Measurements from ENCODE around the gene ANKEF1. TPM values are rescaled to one million over a fixed set of nuclear protein-coding genes. Genes with fewer than 3 reads are reported as not detected.
A peak's percentile ranks its signal among the peaks of the same experiment; 100 is the strongest.
"Not testable (repeated sequence)": the region's sequence is repeated elsewhere in the genome, so short reads cannot be mapped to it uniquely, and the experiment has no call there.

The ANKEF1 gene
- total RNA-seq, 1 donor from 2014 or later, result 2.8 TPM

DNA sequence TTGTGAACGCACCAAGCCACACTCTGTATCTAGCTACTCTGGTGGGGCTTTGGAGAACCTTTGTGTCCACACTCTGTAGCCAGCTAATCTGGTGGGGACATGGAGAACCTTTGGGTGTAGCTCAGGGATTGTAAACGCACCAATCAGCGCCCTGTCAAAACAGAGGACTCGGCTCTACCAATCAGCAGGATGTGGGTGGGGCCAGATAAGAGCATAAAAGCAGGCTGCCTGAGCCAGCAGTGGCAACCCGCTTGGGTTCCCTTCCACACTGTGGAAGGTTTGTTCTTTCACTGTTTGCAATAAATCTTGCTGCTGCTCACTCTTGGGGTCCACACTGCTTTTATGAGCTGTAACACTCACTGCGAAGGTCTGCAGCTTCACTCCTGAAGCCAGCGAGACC is 2.5 kb upstream of the ANKEF1 start:
- not testable (repeated sequence) for DNase-seq (ENCODE audit: low read depth, low spot score)

DNA sequence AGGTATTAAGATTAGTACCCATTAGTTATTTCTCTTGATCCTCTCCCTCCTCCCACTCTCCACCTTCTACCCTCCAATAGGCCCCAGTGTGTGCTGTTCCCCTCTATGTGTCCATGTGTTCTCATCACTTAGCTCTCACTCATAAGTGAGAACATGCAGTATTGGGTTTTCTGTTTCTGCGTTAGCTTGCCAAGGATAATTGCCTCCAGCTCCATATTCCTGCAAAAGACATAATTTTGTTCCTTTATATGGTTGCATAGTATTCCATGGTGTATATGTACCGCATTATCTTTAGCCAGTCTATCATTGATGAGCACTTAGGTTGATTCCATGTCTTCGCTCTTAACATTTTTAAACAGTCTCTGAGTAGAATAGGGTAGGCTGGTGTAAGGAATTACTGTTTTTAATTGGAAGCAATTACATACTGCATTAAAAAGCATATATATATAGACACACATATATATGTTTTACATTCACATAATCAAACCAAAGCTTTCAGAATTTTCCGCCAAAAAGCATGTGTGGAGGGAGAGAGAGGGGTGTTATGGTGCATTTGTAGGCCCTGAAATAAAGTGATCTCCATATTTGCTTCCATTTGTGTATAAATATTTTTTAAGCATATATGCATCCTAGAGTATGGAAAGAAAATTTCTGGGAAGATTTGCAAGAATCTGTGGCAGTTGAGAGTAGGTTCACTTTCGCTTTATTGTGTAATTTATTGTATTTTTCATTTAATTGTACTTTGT is 709 bp upstream of the ANKEF1 start:
- no peak for DNase-seq (ENCODE audit: low read depth, low spot score)

DNA sequence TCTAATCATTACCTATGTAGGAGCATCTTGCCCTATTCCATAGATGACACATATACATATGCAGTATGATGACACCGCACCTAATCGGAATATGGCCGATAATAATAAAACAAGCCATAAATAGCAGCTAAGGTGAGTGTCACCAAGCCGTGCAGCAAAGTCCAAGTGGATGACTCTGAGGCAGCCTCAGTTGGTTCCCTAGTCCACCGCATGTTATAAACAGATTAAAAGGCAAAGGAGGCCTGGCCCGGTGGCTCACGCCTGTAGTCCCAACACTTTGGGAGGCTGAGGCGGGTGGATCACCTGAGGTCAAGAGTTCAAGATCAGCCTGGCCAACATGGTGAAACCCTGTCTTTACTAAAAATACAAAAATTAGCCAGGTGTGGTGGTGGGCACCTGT is 1.5 kb downstream of the ANKEF1 start:
- not testable (repeated sequence) for DNase-seq (ENCODE audit: low read depth, low spot score)

DNA sequence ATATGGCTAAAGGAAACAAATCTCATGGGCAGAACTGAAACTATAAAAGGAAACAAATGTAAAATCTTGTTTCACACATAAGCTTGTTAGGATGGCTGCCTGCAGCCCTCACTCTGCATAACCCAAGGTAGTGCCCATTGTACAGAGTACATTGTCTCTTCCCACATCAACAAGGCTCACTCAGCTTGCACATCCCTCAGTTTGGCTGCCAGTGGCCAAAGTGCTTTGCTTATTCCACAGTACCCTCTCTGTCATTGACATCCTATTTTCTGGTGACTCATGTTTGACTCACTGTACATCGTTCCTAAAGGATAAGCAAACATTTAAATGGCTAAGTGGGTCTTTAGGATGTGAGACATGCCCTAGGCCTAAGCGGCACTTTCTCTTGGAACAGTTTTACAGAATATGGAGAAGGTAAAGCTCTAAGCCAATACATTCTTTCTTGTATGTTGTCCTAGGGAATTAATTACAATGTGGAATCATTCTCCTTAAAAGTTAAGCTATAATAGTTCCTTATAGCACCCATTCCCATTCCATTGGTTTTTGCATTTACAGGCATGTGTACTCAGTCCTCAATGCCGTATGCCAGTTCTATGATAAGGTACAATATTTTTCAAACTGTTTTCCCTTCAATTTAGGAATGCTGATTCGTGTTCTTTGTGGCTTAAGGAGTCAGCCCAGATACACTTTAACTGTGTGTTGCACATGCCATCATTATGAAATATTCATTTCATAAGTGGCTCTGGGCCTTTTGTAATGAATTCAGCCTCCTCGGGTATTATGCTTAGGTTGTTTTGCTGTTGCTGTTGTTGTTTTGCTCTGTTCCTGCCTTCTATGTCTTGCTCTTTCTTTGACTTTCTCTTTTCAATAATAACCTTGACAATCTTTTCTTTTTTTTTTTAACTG is 5.5 kb downstream of the ANKEF1 start:
- DNase-seq (ENCODE audit: low read depth, low spot score), result peak; percentile 29

DNA sequence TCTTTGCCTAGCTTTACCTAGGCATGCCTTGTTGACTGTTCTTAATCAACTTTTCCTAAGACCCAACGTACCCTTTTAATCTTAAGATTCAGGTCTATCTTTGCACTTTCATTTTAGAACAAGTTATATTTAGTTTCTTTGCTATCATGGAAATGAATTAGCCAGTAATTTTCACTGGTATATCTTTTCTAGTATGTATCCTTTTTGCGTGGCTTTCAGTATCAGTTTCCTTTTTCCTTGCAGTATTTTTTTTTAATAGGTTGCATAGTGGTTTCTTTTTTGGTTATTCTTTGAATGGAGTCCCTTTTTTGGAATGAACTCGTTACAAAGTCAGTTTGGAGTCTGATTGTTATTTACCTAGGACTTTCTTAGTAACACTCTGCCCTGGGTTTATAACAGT is 7.3 kb downstream of the ANKEF1 start:
- no peak for DNase-seq (ENCODE audit: low read depth, low spot score)

DNA sequence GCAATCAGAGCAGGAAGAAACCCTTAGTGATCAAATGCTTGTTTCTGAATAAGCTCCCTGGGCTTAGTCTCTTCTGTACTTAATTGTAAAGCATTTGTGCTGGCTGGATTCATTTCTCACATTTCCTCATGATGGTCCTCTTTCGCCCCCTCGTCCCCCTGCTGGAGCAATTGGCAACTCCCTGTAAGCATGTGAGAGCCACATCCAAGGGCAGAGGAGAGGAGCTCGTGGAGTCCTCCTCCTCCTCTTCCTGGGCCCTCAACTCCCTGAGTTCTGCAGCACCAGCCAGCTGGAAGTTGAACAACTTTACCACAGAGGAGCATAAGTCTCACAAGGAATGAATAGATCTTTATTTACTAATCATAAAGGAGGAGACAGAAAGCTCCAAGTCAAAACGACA is 12.6 kb downstream of the ANKEF1 start:
- no peak for DNase-seq (ENCODE audit: low read depth, low spot score)

DNA sequence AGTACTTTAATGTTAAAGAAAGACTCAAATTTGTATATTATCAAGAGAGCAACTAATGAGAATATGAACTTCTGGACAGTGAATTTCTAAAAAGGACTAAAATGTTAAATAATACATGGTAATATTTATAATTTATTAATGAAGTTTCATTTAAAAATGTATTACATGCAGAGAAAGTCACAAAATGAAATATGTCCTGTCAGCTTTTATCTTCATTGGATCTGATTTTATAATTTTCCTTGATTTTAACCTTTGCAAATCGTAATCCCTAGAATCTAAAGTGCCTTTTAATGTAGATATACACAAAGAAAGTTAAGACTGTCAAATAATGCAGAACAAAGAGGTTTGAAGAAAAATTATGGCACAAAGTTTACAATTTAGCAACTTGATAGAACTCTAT is 16.4 kb downstream of the ANKEF1 start:
- DNase-seq (ENCODE audit: low read depth, low spot score), result no peak

DNA sequence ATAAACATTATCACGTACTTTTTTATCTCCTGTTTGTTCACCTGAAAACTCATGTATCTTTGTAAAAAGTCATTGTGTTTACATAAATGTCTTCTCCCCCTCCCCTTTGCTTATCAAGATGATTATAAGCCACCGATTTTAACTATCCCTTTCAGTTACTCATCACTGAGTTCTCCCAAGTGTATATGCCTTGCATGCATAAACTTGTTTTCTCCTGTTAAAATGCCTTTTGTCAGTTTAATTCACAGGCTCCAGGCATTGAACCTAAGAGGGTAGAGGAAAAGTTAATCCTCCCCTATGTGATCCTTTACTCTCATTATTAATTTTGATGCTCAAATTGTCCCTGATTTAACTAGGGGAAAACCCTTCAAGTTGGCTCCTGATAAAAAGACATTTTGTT is 24.2 kb downstream of the ANKEF1 start:
- no peak for DNase-seq (ENCODE audit: low read depth, low spot score)

DNA sequence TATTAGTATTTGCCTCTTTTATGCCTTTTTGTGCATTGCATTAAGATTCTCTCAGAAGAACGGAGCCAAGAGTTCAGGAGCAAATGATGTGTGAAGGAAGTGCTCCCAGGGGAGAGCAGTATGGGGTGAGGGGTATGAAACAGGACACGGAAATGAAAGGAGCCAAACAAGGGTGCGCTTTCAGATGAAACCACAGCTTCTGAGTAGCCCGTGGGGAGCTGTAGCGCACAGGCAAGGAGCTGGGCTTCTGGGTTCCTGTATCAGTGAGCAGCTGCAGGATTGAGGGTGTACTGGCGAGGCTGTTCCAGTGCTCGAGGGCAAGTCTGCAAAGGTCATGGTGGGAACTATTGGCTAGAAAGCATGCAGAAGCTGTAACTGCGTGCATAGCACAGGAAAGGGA is 25.4 kb downstream of the ANKEF1 start:
- no peak for DNase-seq (ENCODE audit: low read depth, low spot score)

DNA sequence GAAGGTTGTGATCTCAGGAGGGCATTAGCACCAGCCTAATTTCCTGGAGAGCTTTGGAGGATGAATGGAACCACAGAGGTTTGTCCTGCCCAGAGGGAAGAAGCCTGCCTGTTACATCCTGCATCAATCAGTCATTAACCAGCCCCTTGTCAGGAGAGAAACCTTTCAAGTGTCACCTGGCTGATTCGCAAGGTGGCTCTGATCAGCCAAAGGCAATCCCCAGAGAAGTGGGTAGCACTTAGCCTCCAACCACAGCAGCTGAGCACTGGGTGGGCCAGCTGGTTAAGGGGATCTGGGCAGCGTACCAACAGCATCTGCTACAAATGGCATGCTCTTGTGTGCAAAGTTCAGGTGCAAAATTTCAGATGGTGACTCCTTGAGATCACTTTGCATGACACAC is 26.9 kb downstream of the ANKEF1 start:
- no peak for DNase-seq (ENCODE audit: low read depth, low spot score)

DNA sequence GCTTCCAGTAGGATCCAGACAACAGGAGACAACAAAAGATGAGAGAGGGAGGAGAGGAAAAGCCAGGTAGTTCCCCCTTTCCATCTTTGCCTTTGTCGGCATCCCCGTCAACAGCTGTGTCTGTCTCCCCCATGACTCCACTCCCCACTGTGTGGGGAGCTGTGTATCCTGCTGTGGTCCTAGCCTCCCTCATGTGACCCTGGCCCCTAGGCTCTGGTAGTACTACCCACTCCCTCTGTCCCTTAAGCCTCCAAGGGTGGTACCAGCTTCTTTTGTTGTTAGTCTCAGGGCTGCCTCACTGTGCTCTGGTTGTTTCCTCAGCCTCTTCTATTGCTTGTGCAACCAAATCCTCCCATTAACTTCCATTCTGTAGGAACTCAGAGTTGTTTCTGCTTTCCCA is 28.7 kb downstream of the ANKEF1 start:
- no peak for DNase-seq (ENCODE audit: low read depth, low spot score)

DNA sequence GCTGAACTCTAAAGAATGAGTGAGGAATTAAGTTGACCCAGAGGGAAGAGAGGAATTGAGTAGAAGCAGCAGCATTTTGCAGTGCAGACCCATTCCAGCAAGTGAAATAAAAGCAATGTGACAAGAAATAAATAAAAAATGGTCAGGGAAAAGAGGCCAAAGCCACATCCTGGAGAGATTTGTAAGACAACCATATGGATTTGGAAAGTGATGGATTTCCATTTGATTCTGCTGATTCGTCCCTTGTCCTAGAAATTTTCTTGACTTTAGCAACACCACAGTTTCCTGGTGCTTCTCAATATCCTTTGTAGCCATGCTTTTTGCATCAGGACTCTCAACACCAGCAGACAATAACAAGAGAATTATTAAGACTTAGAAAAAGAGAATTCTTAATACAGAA is 29.8 kb downstream of the ANKEF1 start:
- no peak for DNase-seq (ENCODE audit: low read depth, low spot score)

DNA sequence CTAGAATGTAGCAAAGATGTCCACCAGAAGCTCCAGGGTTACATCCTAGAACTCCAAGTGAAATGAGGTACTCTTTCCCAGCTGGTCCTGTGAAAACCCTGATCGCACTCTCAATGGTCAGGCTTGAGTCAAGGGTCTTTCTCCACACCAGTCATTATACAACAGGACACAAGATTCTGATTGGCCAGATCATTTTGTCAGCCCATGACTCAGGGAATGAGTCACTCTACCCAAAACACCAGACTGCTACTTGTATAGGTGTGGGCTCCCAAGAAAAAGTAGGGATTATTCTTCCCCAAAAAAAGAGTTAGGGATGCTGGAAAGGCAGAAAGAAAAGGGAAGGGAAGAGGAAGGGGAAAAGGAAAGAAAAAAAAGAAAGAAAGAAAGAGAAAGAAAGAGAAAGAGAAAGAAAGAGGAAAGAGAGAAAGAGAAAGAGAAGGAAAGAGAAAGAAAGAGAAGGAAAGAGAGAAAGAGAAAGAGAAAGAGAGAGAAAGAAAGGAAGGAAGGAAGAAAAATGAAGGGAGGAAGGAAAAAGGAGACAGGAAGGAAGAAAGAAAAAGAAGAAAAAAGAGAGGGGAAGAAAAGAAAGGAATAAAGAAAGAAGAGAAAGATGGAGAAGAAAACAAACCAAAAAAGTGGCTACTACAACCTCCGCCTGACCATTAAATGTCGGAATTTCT is 30.5 kb downstream of the ANKEF1 start:
- DNase-seq (ENCODE audit: low read depth, low spot score), result no peak

DNA sequence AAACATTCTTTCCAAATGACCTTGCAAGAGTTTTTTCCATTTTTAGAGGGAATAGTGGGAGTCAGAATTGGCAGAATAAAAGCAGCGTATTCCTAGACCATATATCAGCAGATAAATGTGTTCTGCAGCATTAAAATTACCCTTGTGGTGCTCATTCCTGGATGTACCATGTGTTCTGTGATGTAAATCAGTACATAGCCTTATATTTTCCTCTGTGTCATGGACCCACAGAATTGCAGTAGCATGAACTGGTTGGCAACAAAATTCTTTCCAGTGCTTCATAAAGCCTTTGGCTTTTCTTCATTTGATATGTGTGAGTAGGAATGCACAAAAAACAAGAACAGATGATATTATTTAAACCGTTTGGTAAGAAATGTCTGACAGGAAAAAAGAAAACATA is 32.5 kb downstream of the ANKEF1 start:
- DNase-seq (ENCODE audit: low read depth, low spot score), result no peak

DNA sequence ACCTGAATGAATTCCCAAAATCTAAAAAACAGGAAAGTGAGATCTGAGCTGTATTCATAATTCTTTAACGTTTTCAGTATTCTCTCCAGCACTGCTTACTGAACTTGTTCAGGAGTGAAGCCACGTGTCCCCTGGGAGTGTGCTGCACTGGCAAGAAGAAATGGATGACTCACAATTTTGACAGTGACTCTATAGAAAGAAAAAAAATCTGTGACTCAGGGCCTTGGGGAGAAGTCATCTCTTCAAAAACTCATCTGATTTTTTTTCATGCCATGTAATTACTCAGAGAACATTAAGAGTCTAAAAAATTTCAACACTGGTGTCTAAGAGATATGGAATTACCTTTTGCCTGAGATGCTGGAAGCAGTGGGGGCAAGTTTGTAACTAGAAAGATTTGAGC is 39.7 kb downstream of the ANKEF1 start:
- DNase-seq (ENCODE audit: low read depth, low spot score), result peak; percentile 51

DNA sequence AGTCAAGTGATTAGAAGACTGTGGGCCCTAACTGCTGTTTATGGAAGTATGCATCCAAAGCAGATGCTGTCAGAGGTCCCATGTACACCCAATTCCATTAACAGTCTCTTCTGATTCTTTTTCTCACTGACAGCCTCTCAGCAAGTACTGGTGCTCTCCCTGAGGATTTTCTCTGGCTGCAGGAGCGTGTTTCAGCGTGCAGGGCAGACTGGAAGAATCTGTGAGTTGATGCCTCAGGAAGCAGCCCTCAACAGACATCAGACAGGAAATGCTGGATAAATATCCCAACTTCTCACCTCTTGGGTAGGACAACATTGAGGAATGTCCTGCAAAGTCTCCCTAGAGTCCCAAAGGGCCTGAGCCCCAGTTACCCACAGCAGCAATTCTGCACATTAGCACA is 40.8 kb downstream of the ANKEF1 start:
- DNase-seq (ENCODE audit: low read depth, low spot score), result no peak

DNA sequence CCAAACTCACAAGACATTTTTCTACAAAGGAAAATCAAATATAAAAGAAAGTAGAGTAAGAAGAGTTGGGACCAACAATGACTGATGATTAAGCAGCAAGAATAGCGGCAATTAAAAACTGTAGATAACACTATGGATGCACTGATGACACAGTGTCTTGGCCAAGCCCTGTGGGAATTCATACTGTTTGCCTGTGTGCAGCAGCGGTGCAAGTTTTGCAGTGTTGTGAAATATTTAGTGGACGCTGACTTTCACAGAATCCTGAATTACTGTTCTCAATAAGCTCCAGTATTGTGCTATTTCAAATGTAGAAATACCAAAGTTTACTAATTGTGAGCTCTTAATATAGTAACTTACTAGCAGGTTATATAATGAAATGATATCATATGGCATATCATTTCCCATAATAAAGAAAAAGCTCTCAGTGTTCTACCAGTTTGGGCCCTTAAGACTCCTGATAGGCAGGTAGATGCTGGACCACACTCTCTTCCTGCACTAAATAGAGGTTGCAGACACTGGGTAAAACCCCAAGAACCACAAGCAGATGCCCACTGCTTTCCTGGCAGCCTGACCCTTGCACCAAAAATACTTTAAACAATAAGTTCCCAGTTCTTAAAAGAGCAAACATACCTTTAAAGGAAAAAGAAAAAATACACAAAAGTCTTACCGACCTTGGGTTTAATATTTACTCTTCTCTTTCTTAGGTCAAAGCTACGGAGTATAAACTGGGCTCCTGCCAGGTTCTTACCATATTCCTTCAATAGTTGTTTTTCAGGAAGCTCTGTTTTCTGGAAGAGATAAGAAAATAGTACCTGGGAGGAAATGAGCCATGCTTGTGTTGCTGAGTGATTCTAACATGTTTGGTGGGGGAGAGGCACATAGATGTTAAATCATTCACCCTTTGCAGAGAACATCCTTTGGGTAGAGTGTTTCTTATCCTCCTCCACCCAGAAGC is 41.6 kb downstream of the ANKEF1 start:
- peak; percentile 91 for DNase-seq (ENCODE audit: low read depth, low spot score)

DNA sequence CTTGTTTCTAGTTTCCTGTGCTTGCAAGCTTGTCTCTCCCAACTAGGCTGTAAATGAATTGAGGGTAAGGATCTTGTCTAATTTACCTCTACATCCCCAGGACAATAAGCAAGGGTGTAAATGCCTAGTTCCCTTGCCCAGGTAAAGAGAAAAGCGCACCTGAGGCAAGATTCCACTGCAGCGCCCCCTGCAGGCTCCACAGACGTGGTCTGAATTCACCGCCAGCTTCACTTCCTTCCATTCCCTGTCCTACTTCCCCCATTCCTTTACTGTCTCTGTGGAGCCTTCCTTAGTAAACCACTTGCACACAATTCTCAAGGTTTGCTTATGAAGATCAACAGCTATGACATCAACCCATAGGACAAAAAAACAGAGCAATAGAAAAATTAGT is 42.3 kb downstream of the ANKEF1 start:
- DNase-seq (ENCODE audit: low read depth, low spot score), result no peak

DNA sequence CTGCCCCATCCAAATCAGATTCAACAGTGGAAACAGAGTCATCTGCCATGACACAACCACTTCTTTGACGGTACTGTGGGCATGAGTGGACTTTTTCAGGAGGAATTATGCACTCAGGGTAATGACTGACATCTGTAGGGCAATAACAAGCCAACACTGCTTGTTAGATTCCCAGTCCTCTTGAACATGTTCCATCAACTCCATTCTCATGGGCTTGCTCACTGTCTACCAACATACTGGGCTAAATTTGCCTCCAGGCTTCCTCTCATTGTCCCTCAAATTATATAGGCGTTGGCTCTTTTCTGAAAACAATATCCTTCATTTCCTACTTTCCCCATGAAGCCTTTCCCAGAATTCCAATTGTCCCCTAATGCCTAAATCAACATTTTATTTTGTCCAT is 43.1 kb downstream of the ANKEF1 start:
- DNase-seq (ENCODE audit: low read depth, low spot score), result no peak

DNA sequence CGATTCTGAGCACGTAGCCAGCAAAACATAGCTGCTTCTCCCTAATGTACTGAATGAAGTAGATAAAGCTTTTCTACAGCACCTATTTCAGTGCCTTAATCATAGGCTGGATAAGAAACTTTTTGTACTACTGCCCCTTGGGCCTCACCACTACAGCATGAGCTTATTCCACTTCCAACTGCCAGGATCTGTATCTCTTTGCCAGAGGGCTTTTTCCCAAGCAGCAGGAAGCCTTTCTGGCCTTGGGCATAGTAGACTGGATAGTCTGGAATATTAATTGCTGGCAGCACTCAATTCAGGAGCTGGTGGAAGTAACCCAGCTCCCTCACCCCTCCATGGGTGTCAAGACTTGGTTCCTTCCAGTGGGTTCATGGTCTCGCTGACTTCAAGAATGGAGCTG is 43.6 kb downstream of the ANKEF1 start:
- DNase-seq (ENCODE audit: low read depth, low spot score), result no peak

DNA sequence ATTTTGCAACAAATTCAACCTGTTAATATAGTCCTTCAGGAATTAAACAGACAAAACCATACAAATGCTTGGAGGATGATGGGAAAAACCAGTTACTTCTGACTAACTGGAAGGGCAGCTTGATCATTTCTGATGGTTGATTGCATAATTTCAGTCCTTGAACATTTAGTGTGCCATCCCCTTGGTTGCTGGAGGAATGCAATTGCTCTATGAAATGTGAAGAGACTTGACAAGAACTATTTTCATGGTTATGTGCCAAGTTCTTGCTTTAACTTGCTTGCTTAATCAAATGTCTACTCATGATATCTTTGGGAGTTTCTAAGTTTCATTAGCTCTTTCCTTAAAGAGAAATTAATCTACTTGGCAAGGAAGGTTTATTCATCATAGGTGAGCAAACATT is 45.2 kb downstream of the ANKEF1 start:
- no peak for DNase-seq (ENCODE audit: low read depth, low spot score)

All from pulmonary artery endothelial cell (primary cell).